ENCODE data around the gene HACD2. TPM values are rescaled to one million over a fixed set of nuclear protein-coding genes. Genes with fewer than 3 reads are reported as not detected.

HACD2 gene
- total and polyA plus RNA-seq, 3 donors from 2014 or later = 34.8 to 79.7 (median 55.9) TPM

GRCh38 chr3:123568034-123568433 lies 16.8 kb downstream of the HACD2 start:
- intact Hi-C loops (cut with DNase I; ENCODE audit: low total_unique reads) = no loop called here
- Histone ChIP-seq H3K36me3 (ENCODE audit: low read depth, missing control alignments) (no peaks in the 10 kb centered on the region), H3K9me3 (no peaks in the 10 kb centered on the region), H3K4me1 (peaks cover 5% of the 10 kb centered on the region), H3K27me3 (no peaks in the 10 kb centered on the region), H3K4me3 (no peak overlapping the region), H3K27ac (no peak overlapping the region)
- no peak for DNase-seq
- 87 to 96% methylated on average over 7 of the region's 7 CpGs for WGBS, 2 donors
- TF ChIP-seq POLR2A (IDR thresholded peaks at IDR 0.05) (no peak), CTCF (IDR thresholded peaks at IDR 0.05) (no peak)

DNA sequence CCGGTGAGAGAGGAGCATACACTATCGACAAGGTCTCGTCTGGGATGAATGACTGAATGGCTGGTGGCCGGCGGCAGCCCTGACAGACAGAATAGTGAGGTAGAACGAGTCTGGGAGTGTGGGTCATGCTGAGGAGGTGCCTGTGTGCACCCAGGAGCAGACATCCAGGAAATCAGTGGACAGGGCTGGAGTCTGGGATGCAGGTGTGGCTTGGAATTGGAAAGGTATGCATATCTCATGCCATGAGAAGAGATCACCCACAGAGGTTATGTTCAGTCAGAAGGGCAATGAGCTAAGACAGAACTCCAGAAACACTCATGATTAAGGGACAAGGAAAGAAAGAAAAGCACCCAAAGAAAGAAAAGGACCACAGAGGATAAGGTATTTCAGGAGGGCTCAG lies 20.8 kb downstream of the HACD2 start:
- intact Hi-C loops (cut with DNase I; ENCODE audit: low total_unique reads) = no loop called here
- WGBS, 2 donors = 95% methylated on average over 6 of the region's 6 CpGs
- H3K27me3 ChIP-seq = no peaks in the 10 kb centered on the region

GRCh38 chr3:123562547-123562946 lies 22.3 kb downstream of the HACD2 start:
- H3K4me3 ChIP-seq = no peak overlapping the region
- no peak for DNase-seq
- intact Hi-C loops (cut with DNase I; ENCODE audit: low total_unique reads) = no loop called here
- H3K9me3 ChIP-seq = no peaks in the 10 kb centered on the region
- TF ChIP-seq POLR2A (IDR thresholded peaks at IDR 0.05) (no peak), CTCF (IDR thresholded peaks at IDR 0.05) (no peak)
- no peaks in the 10 kb centered on the region for H3K36me3 ChIP-seq (ENCODE audit: low read depth, missing control alignments)
- no peak overlapping the region for H3K27ac ChIP-seq
- H3K4me1 ChIP-seq = peaks cover 9% of the 10 kb centered on the region
- 91 to 96% methylated on average over 1 of the region's 1 CpG for WGBS, 2 donors
- no peaks in the 10 kb centered on the region for H3K27me3 ChIP-seq

More for the DNA sequence above, 20.8 kb downstream of the HACD2 start:
- H3K4me1 ChIP-seq = peaks cover 9% of the 10 kb centered on the region
- no peaks in the 10 kb centered on the region for H3K9me3 ChIP-seq
- no peaks in the 10 kb centered on the region for H3K36me3 ChIP-seq (ENCODE audit: low read depth, missing control alignments)
- H3K27ac ChIP-seq = no peak overlapping the region
- TF ChIP-seq POLR2A (IDR thresholded peaks at IDR 0.05) (no peak), CTCF (IDR thresholded peaks at IDR 0.05) (no peak)
- DNase-seq = no peak
- no peak overlapping the region for H3K4me3 ChIP-seq

DNA sequence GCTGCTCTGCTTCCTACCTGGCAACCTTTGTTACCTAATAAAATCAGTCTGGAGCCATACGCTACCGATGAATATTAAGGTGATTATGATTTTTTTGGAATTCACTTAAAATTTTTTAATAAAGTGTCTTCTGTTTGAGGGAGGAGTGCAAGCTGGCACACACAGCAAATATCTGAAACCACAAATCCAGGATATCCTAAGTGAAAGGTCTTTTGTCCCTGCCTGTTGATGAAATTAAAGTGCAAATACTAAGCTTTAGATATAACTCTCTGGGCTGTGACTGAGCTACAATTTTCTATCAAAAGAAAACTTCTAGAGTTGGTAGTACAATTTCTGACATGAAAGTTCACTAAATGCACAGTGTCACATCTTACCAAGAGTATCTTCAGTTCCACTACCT lies 23.7 kb downstream of the HACD2 start:
- H3K9me3 ChIP-seq = no peaks in the 10 kb centered on the region
- no peak for TF ChIP-seq CTCF (IDR thresholded peaks at IDR 0.05)
- TF ChIP-seq POLR2A (IDR thresholded peaks at IDR 0.05) = no peak
- no peak overlapping the region for H3K4me3 ChIP-seq
- WGBS, 2 donors = 69 to 80% methylated on average over 2 of the region's 2 CpGs
- no peak overlapping the region for H3K27ac ChIP-seq
- DNase-seq = no peak
- no peaks in the 10 kb centered on the region for H3K36me3 ChIP-seq (ENCODE audit: low read depth, missing control alignments)
- intact Hi-C loops (cut with DNase I; ENCODE audit: low total_unique reads) = no loop called here
- H3K27me3 ChIP-seq = no peaks in the 10 kb centered on the region
- H3K4me1 ChIP-seq = peaks cover 9% of the 10 kb centered on the region

DNA sequence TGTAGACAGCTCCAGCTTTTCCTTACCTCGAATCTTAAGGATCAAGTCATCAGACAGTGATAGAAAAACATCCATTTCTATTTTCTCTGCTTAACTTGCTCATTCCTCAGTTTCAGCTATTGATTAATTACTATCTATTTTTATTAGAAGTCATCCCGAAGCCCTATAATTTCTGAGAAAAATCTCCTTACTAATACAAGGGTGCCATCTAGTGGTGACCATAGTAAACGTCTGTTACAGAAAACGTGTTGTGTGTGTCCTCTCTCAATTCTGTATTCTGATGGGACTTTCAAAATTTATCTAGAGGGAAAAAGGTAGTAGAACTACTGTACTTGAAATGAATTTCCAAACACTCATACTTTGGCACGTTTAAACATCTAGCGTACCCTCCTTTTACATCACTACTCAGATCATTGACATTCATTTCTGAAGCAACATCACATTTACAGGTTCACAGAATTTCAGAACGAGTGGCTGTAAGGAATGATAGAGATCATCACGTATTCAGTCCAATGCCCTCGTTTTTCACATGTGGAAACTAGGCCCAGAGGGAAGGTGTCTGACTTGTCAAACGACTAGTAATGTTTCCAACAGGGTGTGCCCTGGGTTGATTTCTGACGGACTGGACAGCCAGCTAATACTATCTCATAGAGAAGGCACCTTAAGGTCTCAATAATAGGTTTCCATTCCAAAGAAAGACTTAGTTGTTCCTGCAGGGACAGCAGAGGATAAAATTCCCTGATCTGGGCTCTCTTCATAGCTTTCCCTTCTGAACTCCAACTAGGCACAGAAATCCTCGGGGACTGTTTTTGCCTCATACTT lies 25.6 kb downstream of the HACD2 start:
- peak; percentile 57 to 87 (median 58) for TF ChIP-seq CTCF (IDR thresholded peaks at IDR 0.05)
- no peak for TF ChIP-seq POLR2A (IDR thresholded peaks at IDR 0.05)
- Histone ChIP-seq H3K4me3 (no peak overlapping the region), H3K36me3 (ENCODE audit: low read depth, missing control alignments) (no peaks in the 10 kb centered on the region), H3K4me1 (peaks cover 9% of the 10 kb centered on the region), H3K9me3 (no peaks in the 10 kb centered on the region), H3K27me3 (no peaks in the 10 kb centered on the region), H3K27ac (no peak overlapping the region)
- intact Hi-C loops (cut with DNase I; ENCODE audit: low total_unique reads) = loop anchor here (5.0 kb wide), 1 partner anchor 232 kb away; no protein-coding TSS in a partner anchor
- peak; percentile 47 for DNase-seq
- WGBS, 2 donors = 42 to 45% methylated on average over 12 of the region's 12 CpGs

Measured in testis (tissue), 3 donors.